ENCODE measurements around the gene AKR1C2.
"Not testable (repeated sequence)": the region's sequence is repeated elsewhere in the genome, so short reads cannot be mapped to it uniquely, and the experiment has no call there.

The AKR1C2 gene

GRCh38 chr10:5023177-5023805 is 19.6 kb upstream of the AKR1C2 start:
- DNase-seq: no peak

GRCh38 chr10:5021624-5022290 is 18.1 kb upstream of the AKR1C2 start:
- not testable (repeated sequence) for DNase-seq

DNA sequence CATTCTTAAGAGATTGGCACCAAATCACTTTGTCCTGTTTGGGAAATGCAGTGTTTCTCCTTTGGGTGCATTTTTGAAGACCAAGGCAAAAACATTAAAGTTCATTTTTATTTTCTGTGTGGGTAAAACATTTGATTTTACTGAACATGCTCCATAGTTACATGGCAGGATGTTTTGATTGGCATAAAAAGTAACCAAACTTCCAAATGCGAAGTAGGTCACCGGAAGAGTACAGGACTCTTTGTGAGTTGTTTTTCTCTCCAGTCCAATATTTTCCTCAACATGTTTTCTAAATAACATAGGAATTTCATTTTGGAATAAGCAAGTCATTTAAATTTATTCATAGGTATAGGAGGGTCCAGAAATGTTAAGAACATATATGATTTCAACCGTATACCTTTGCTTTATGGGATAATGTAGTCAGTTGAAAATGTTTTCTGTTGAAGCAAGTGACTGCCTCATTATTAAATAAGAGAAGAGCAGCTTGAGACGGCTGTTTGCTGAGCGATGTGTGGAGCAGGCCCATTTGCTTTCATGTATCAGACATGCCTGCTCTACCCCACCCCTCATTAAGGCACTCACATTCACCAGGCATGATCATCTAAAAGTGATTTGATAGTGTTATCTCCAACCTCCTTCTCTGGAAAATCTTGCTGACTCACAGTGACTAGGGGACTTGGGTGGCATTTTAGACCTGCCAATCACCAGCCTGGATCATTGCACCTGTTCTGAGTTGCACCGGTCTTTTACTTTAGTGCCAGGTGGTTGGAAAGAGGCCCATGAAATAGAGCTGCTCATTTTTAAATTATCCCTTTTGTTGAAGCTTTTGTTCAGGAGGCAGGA is 16.3 kb upstream of the AKR1C2 start:
- DNase-seq: not testable (repeated sequence)

- DNase-seq: peak; percentile 24
Observed at GRCh38 chr10:5018671-5019277, 15.1 kb upstream of the AKR1C2 start.

- no peak for DNase-seq
Observed at GRCh38 chr10:5018134-5018533, 14.5 kb upstream of the AKR1C2 start.

DNA sequence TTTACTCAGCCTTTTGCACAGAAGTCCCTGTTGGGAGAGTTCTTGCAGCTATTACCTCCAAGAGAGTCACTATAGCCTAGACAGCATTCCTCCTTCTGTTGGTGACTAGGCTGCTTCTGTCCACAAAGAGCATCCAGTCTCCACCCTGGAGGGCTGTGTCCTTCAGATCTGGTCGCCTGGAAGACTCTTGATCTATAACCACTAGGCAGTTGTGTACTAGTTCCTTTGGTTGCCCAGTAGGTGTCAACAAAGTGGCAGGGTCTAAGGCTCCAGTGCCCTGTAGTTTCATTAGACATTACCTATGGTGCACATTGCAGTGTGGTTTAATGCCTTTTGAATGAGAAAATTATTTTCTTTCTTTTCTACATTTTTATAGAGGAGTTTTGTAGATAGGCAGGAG is 11.3 kb upstream of the AKR1C2 start:
- no peak for DNase-seq

GRCh38 chr10:5014200-5014910 is 10.7 kb upstream of the AKR1C2 start:
- DNase-seq: not testable (repeated sequence)

- DNase-seq: no peak
Observed at GRCh38 chr10:5013385-5013784, 9.7 kb upstream of the AKR1C2 start.

DNA sequence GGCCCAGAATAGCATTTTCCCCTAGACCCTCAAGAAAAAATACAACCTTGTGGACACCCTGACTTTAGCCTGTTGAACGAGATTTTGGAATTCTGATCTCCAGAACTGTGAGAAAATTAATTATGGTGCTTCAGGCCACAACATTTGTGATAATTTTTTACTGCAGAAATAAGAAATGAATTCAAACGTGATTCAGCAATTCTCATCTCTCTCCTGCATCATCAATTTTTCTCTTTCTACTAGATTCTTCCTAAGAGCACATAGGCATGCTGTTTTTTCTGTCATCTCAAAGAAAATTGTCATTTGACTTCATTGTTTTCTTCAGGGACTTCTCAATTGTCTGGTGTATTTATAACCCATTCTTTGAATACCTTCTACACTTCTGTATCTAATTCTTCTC is 8.9 kb upstream of the AKR1C2 start:
- DNase-seq: no peak

DNA sequence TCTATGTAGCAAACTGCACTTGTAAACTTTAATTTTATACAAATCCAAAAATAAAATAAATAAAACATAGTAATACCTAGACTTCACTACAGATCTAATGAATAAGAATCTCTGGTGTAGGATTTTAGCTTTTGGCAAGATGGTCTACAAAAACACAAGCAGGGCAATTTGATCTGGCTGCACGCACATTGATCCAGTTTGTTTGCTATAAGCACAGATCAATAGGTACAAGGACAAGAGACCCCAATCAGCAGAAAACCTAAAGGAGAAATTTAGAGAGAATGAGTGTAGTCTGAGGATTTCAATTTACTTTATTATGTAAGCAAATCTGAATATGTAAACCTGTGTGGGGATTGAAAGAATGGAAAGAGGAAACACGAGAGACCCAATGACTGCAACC is 7.7 kb upstream of the AKR1C2 start:
- DNase-seq: not testable (repeated sequence)

DNA sequence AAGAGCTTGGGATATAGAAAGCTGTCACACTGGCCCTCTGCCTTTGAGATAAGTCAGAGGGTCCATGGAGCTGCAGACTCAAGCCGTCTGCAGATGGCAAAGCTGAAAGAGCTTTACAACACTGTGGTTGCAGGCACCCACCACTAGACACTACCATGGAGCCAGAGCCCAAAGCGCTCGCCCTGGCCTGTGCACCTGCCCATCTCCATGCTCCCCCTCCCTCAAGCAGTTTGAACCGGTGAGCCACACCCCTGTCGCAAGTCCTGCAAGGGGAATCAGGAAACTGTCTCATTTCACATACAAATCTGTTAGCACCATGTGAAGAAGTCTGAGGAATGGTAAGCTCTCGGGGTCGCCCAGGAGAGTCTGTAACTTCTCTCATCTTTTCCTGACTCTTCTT is 6.4 kb upstream of the AKR1C2 start:
- not testable (repeated sequence) for DNase-seq

DNA sequence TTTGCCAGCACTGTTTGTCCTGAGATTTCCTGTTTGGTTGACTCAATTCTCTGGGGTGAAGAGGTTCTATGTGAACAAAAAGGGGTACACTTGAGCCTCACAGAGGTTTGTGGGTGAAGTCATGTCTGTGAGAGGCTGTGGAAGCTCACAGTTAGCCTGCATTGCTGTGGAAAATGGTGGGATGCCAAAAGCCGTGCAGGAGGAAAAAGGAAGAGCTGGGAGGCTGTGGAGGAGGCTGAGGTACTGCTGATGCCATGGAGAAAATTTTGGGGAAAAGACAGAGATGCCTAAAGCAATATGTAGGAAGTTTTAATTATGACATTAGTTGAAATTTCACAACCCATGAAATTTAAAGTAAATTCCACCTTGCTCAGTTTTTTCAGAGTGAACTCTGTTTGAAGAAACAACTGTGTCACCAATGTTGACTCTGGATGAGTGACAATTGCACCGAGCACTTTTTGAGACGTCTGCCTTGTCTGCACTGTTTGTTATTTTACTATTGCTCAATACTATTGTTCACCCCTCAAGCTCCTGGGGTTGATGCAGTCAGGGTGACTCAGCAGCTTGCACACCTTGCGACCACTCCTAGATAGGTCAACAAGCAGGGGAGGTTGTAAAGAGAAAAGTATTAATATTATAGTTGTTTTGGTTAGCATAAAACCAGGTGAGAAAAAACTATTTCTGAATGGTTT is 5.3 kb upstream of the AKR1C2 start:
- not testable (repeated sequence) for DNase-seq

DNA sequence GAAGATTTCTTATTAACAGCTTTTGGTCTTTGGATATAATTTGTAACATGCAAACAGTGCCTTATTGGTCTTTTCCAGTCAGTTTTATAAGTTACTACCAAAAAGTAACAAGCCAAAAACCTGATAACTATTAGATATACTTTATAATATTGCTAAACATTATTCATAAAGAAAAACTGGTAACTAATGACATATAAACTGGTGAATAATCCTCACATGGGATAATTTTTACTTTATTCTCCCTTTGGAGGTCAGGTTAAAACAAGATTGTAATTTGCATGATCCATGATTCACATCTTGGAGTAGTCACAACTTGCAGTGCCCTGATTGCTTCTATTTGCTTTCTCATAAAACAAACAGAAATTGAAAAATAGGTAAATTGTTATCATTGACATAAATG is 844 bp upstream of the AKR1C2 start:
- DNase-seq: not testable (repeated sequence)

DNA sequence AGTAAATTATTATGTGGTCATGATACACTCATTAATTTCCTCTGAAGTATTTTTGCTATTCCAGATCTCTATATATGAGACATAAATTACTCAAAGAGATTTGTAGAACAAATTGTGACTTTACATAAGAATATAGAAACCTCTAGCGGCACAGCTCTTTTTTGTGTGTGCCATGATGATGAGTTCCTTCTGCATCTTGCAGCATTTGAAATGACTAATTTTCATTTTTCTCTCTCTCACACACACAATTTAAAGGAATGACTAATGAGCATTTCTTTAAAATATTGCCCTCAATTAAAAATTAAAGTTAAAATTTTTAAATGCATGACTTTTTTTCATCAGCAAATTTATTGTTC is 351 bp upstream of the AKR1C2 start:
- not testable (repeated sequence) for DNase-seq

- no peak for DNase-seq
Observed at GRCh38 chr10:5002013-5002727, 1.5 kb downstream of the AKR1C2 start.

DNA sequence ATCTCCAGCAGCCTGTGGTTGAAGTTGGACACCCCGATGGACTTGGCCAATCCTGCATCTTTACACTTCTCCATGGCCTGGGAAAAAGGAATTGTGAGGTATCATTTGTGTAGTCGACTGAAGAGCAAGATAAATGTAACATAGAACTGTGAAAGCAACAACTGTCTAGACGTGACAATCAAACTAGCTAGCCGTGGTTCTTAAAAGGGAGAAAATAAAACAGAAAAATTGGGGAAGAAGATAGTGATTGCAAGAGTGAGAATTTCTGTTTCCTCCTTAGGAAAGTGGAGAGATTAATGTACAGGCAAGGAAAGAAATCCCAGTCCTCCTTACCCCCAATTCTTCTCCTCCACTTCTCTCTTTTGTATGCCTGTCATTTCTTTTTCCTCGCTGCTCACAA is 5.0 kb downstream of the AKR1C2 start:
- no peak for DNase-seq

GRCh38 chr10:4994260-4994659 is 9.4 kb downstream of the AKR1C2 start:
- not testable (repeated sequence) for DNase-seq

DNA sequence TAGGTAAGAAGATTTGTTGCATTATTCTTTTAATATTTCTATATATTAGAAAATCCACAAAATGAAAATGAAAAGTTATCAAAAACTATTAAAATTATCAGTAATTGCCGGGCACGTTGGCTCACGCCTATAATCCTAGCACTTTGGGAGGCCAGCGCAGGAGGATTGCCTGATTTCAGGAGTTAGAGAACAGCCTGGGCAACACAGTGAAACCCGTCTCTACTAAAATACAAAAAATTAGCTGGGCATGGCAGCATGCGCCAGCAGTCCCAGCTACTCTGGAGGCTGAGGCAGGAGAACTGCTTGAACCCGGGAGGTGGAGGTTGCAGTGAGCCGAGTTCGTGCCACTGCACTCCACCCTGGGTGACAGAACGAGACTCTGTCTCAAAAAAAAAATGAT is 11.1 kb downstream of the AKR1C2 start:
- not testable (repeated sequence) for DNase-seq

- not testable (repeated sequence) for DNase-seq
Observed at GRCh38 chr10:4991463-4991862, 12.2 kb downstream of the AKR1C2 start.

DNA sequence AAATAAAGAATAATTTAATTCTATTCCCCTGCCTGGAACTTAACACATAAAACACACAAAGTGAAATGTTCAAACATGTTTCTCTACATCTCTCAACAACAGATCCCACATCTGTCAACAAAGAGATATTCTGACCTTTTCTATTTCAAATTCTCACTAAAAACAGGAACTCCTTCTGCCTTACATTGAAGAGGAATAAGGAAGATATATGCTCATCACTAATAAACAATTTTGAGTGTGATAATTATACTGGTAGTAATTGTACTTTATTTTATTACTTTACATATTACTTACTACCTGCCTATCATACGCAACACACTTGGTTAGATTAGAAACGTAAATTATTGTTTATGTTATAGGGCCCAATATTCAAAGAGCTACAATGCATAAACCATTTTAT is 13.4 kb downstream of the AKR1C2 start:
- no peak for DNase-seq

DNA sequence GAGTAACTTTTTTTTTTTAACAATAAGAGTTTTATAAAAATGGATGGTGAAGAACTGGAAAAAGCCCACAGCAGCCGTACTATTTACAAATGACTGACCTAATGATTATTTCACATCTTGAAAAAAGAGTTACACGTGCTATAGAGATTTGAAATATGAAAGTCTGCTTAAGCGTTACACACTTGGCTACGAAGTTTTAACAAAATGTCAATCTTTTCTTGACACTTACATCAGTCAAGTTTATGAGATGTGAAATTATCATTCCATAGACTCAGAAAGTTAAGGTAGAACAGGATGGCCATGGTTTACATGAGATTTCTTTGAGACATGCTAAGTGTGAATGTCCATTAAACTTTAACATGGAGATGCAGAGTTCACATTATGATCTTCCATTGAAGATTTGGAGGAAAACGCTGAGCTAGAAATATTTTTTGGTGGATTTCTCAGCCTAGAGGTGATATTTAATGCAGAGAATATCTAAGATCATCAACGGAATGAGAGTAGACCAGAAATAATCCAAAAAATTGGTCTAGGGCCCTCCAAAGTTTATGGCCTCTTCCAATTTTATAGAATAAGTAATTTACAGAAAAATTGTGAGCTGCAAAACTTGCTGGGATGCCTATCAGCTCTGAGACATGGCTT is 15.5 kb downstream of the AKR1C2 start:
- not testable (repeated sequence) for DNase-seq
